MCF 10A (cell line): Measurements from ENCODE around the gene LINGO3. TPM values are rescaled to one million over a fixed set of nuclear protein-coding genes. Genes with fewer than 3 reads are reported as not detected.

Experiments used
- BruUV-seq: library from RNA; stranded (reverse); fragments of 400-500 nt; replicated peaks from 2 replicates; lab custom pipeline; 2021; lab: Mats Ljungman, UMichigan
- CTCF ChIA-PET: fragments of 300-600 bp; sonication (Branson Sonifier 250); formaldehyde crosslinking; extraction: SDS; loops from one replicate; lab custom pipeline; 2021; ENCODE audit warnings: antibody characterized with exemption, inconsistent platforms; lab: Yijun Ruan, JAX
- POLR2A ChIA-PET: fragments of 300-600, 350-650 bp; sonication (Branson Sonifier 250); formaldehyde crosslinking; extraction: SDS; loops from one replicate; lab custom pipeline; 2020; ENCODE audit warnings: antibody characterized with exemption, inconsistent platforms; lab: Yijun Ruan, JAX
- DNase-seq: peaks from one replicate; pipeline ENCODE4 v3.0.0-alpha.2; 2018; ENCODE audit not compliant: unreplicated experiment
- H3K27ac Mint-ChIP-seq: one replicate; pipeline ENCODE4 v1.8.0; 2022; ENCODE audit warnings: mild to moderate bottlenecking, low read depth, mixed read lengths; ENCODE audit not compliant: unreplicated experiment
- H3K27me3 Mint-ChIP-seq: one replicate; pipeline ENCODE4 v1.8.0; 2022; ENCODE audit warnings: mixed read lengths; ENCODE audit not compliant: insufficient read depth, unreplicated experiment
- H3K36me3 Mint-ChIP-seq: one replicate; pipeline ENCODE4 v1.8.0; 2022; ENCODE audit warnings: mild to moderate bottlenecking, moderate library complexity, mixed read lengths; ENCODE audit not compliant: insufficient read depth, unreplicated experiment
- H3K4me1 Mint-ChIP-seq: one replicate; pipeline ENCODE4 v1.8.0; 2022; ENCODE audit warnings: mixed read lengths; ENCODE audit not compliant: insufficient read depth, unreplicated experiment
- H3K4me3 Mint-ChIP-seq: one replicate; pipeline ENCODE4 v1.8.0; 2022; ENCODE audit warnings: mild to moderate bottlenecking, moderate library complexity, mixed read lengths; ENCODE audit not compliant: unreplicated experiment
- H3K9me3 Mint-ChIP-seq: one replicate; pipeline ENCODE4 v1.8.0; 2022; ENCODE audit warnings: mixed read lengths; ENCODE audit not compliant: unreplicated experiment
- intact Hi-C: fragments of 100-400 bp; cut with micrococcal nuclease; formaldehyde crosslinking; loops from 2 replicates; pipeline ENCODE4 v1.14.1; 2022
- total RNA-seq: library from RNA; stranded (reverse); gene quantifications from 2 replicates; pipeline ENCODE4 v1.2.3, GENCODE V29; 2022
- TF ChIP-seq, protein P1 (sequence below): fragments of 200-600 bp; IDR thresholded peaks from one replicate; pipeline ENCODE4 v1.8.0; 2022; ENCODE audit warnings: antibody characterized with exemption, mild to moderate bottlenecking; ENCODE audit not compliant: unreplicated experiment

Gene LINGO3
- total RNA-seq, 1 experiment from 2014 or later: not detected

DNA sequence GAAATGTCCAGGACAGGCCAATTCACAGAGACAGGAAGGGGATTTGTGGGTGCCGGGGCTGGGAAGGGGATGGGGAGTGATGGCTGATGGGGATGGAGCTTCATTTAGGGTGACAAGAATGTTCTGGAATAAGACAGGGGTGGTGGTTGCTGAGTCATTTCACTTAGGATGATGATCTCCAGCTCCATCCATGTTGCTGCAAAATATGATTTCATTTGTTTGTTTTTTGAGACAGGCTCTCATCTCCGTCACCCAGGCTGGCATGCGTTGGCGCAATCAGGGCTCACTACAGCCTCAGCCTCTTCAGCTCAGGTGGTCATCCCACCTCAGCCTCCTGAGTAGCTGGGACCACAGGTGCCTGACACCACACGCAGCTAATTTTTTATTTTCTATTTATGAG lies 48.6 kb downstream of the LINGO3 start:
- ChIA-PET CTCF (interaction anchor here (0.6 kb wide), 1 partner anchor 166 kb away, joined by 5 read pairs; no protein-coding TSS in a partner anchor), POLR2A (interaction anchor here (1.1 to 3.7 kb wide), 6 partner anchors 9 to 96 kb away, joined by 3 to 32 read pairs (median 5); partner anchors contain the start of gene DOT1L)
- Mint-ChIP-seq H3K27ac (no peak overlapping the region), H3K27me3 (no peaks in the 10 kb centered on the region), H3K36me3 (peaks cover 6% of the 10 kb centered on the region), H3K4me1 (peaks cover 6% of the 10 kb centered on the region), H3K4me3 (no peak overlapping the region), H3K9me3 (no peaks in the 10 kb centered on the region)
- no TSS peak for BruUV-seq
- peak; percentile 64 for DNase-seq
- TF ChIP-seq, protein P1, sequence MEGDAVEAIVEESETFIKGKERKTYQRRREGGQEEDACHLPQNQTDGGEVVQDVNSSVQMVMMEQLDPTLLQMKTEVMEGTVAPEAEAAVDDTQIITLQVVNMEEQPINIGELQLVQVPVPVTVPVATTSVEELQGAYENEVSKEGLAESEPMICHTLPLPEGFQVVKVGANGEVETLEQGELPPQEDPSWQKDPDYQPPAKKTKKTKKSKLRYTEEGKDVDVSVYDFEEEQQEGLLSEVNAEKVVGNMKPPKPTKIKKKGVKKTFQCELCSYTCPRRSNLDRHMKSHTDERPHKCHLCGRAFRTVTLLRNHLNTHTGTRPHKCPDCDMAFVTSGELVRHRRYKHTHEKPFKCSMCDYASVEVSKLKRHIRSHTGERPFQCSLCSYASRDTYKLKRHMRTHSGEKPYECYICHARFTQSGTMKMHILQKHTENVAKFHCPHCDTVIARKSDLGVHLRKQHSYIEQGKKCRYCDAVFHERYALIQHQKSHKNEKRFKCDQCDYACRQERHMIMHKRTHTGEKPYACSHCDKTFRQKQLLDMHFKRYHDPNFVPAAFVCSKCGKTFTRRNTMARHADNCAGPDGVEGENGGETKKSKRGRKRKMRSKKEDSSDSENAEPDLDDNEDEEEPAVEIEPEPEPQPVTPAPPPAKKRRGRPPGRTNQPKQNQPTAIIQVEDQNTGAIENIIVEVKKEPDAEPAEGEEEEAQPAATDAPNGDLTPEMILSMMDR: no peak
- intact Hi-C loops: no loop called here

Other genes with a start within 250 kb of the LINGO3 start
- 40.9 and 47.2 TPM in 2 replicates for gene MOB3A, start 211.8 kb downstream of the LINGO3 start, total RNA-seq
- gene IZUMO4, start 211.2 kb downstream of the LINGO3 start, total RNA-seq: 3.1 and 5.3 TPM in 2 replicates
- gene AP3D1, start 156.6 kb downstream of the LINGO3 start, total RNA-seq: 172 and 181 TPM in 2 replicates
- gene DOT1L, start 144.2 kb downstream of the LINGO3 start, total RNA-seq: 27.0 and 28.4 TPM in 2 replicates
- 44.3 and 54.1 TPM in 2 replicates for gene PLEKHJ1, start 71.8 kb downstream of the LINGO3 start, total RNA-seq
- 101 and 119 TPM in 2 replicates for gene SF3A2, start 71.3 kb downstream of the LINGO3 start, total RNA-seq
- gene AMH, start 58.8 kb downstream of the LINGO3 start, total RNA-seq: 11.9 and 21.2 TPM in 2 replicates
- gene JSRP1, start 51.7 kb downstream of the LINGO3 start, total RNA-seq: 0.37 and 0.49 TPM in 2 replicates
- not detected in 2 replicates for gene PEAK3, start 26.0 kb downstream of the LINGO3 start, total RNA-seq
- gene LSM7, start 20.4 kb upstream of the LINGO3 start, total RNA-seq: 135 and 152 TPM in 2 replicates
- 70.1 and 70.9 TPM in 2 replicates for gene SPPL2B, start 20.5 kb upstream of the LINGO3 start, total RNA-seq
- gene TMPRSS9, start 52.1 kb upstream of the LINGO3 start, total RNA-seq: not detected in 2 replicates
- 123 and 188 TPM in 2 replicates for gene TIMM13, start 119.4 kb upstream of the LINGO3 start, total RNA-seq
- 85.2 and 85.6 TPM in 2 replicates for gene LMNB2, start 148.8 kb upstream of the LINGO3 start, total RNA-seq
- gene GADD45B, start 168.0 kb upstream of the LINGO3 start, total RNA-seq: 28.0 and 53.8 TPM in 2 replicates